HCT116 (cell line): Measurements from ENCODE around the gene EEFSEC. TPM values are rescaled to one million over a fixed set of nuclear protein-coding genes. Genes with fewer than 3 reads are reported as not detected.

ENCODE experiments used
- ATAC-seq: fragments of 200-7000 bp; cut with Tn5 transposase; 2 replicates; pipeline ENCODE4 v1.9.1; 2020; ENCODE audit warnings: mild to moderate bottlenecking, moderate library complexity
- BruUV-seq: library from RNA; stranded (reverse); fragments of 400-500 nt; replicated peaks from 2 replicates; lab custom pipeline; 2021; lab: Mats Ljungman, UMichigan
- CTCF ChIA-PET: fragments of 300-600 bp; sonication (Branson Sonifier 250); formaldehyde crosslinking; loops from one replicate; lab custom pipeline; 2021; ENCODE audit warnings: antibody characterized with exemption; lab: Charles Lee
- POLR2A ChIA-PET: fragments of 300-600, 350-600 bp; sonication (Branson Sonifier 250); formaldehyde crosslinking; loops from one replicate; lab custom pipeline; 2021; ENCODE audit warnings: antibody characterized with exemption; lab: Charles Lee
- RAD21 ChIA-PET, 2 experiments: fragments of 300-600 bp; sonication (Branson Sonifier 250); formaldehyde crosslinking; loops; one replicate each; lab custom pipeline; 2023; ENCODE audit warnings: low total read pairs in 2 of 2; ENCODE audit not compliant: uncharacterized antibody in 2 of 2, unreplicated experiment in 2 of 2, low non-redundant PET in 1 of 2; lab: Charles Lee
- DNase-seq: peaks from one replicate; pipeline ENCODE4 v3.0.0-alpha.2; 2010; ENCODE audit warnings: low read depth, low spot score
- H2AFZ ChIP-seq: fragments of 200-600 bp; shearing (Covaris generic), sonication (generic); 2 replicates; pipeline ENCODE4 v1.6.1; 2017; ENCODE audit warnings: low read depth, mixed run types, mixed read lengths, antibody characterized with exemption, low read length; ENCODE audit not compliant: poor library complexity, severe bottlenecking
- H3K27ac ChIP-seq: 2 replicates; pipeline ENCODE4 v1.5.1; 2012; ENCODE audit warnings: low read depth, low read length
- H3K27me3 ChIP-seq: fragments of 200-600 bp; sonication (generic); 2 replicates; pipeline ENCODE4 v1.6.1; 2016; ENCODE audit warnings: mixed run types, low read length, mixed read lengths; ENCODE audit not compliant: insufficient read depth
- H3K36me3 ChIP-seq, 2 experiments: fragments of 200-500 bp in 1 of 2; fragments of 200-600 bp in 1 of 2; sonication (Bioruptor generic) in 1 of 2; sonication (generic) in 1 of 2; 2 replicates each; pipeline versions ENCODE4 v1.5.1 to v1.6.1; 2014 to 2016; ENCODE audit warnings: low read length in 2 of 2, inconsistent platforms in 1 of 2, mixed read lengths in 1 of 2, mixed run types in 1 of 2; ENCODE audit not compliant: insufficient read depth in 2 of 2, control insufficient read depth in 1 of 2
- H3K4me1 ChIP-seq, 2 experiments: fragments of 200-600 bp in 1 of 2; sonication (generic) in 1 of 2; 2 replicates each; pipeline versions ENCODE4 v1.5.1 to v1.6.1; 2012 to 2017; ENCODE audit warnings: low read length in 2 of 2, inconsistent platforms in 1 of 2, mild to moderate bottlenecking in 1 of 2, mixed read lengths in 1 of 2, mixed run types in 1 of 2, moderate library complexity in 1 of 2; ENCODE audit not compliant: insufficient read depth in 2 of 2, control insufficient read depth in 1 of 2
- H3K4me2 ChIP-seq: fragments of 200-600 bp; sonication (generic); 2 replicates; pipeline ENCODE4 v1.6.1; 2017; ENCODE audit warnings: mixed run types, low read length, mixed read lengths
- H3K4me3 ChIP-seq, 2 experiments: fragments of 200-600 bp in 1 of 2; sonication (generic) in 1 of 2; replicated peaks in 1 of 2; 2 replicates each; pipeline ENCODE4 v1.5.1; 2011 to 2016; ENCODE audit warnings: low read length in 2 of 2, control low read depth in 1 of 2, low read depth in 1 of 2, mild to moderate bottlenecking in 1 of 2, mixed read lengths in 1 of 2, mixed run types in 1 of 2
- H3K79me2 ChIP-seq: fragments of 200-600 bp; sonication (generic); 2 replicates; pipeline ENCODE4 v1.6.1; 2017; ENCODE audit warnings: mild to moderate bottlenecking, mixed run types, low read length, moderate library complexity, mixed read lengths; ENCODE audit not compliant: insufficient read depth
- H3K9ac ChIP-seq: fragments of 200-600 bp; sonication (generic); 2 replicates; pipeline ENCODE4 v1.6.1; 2016; ENCODE audit warnings: low read length, mixed read lengths
- H3K9me2 ChIP-seq: fragments of 200-600 bp; sonication (generic), shearing (Covaris generic); 2 replicates; pipeline ENCODE4 v1.6.1; 2017; ENCODE audit warnings: mixed run types, mild to moderate bottlenecking, moderate library complexity; ENCODE audit not compliant: insufficient read depth
- H3K9me3 ChIP-seq, 2 experiments: fragments of 200-500 bp in 1 of 2; fragments of 200-600 bp in 1 of 2; sonication (Bioruptor generic) in 1 of 2; sonication (generic) in 1 of 2; 2 replicates each; pipeline ENCODE4 v1.6.1; 2014 to 2017; ENCODE audit warnings: low read length in 2 of 2, mixed read lengths in 2 of 2, inconsistent platforms in 1 of 2, low read depth in 1 of 2, mild to moderate bottlenecking in 1 of 2, mixed run types in 1 of 2, moderate library complexity in 1 of 2; ENCODE audit not compliant: control insufficient read depth in 1 of 2, insufficient read depth in 1 of 2
- H4K20me1 ChIP-seq: fragments of 200-600 bp; sonication (generic), shearing (Covaris generic); 2 replicates; pipeline ENCODE4 v1.6.1; 2017; ENCODE audit warnings: mixed run types, mild to moderate bottlenecking, moderate library complexity; ENCODE audit not compliant: insufficient read depth
- CTCF ChIP-seq, 3 experiments: fragments of 200-600 bp in 1 of 3; sonication (generic) in 1 of 3; IDR thresholded peaks in 2 of 3; conservative IDR thresholded peaks in 1 of 3; 2 replicates each; pipeline ENCODE4 v1.5.1; 2012 to 2017; ENCODE audit warnings: low read depth in 2 of 3, low read length in 2 of 3, antibody characterized with exemption in 1 of 3, borderline replicate concordance in 1 of 3, control low read depth in 1 of 3, mild to moderate bottlenecking in 1 of 3, mixed read lengths in 1 of 3, mixed run types in 1 of 3, moderate library complexity in 1 of 3; ENCODE audit not compliant: insufficient read depth in 1 of 3
- TCF7L2 ChIP-seq: IDR thresholded peaks from 2 replicates; pipeline ENCODE4 v1.7.0; 2011; ENCODE audit warnings: borderline replicate concordance, inconsistent platforms; ENCODE audit not compliant: insufficient read depth, insufficient read length; ENCODE audit errors: extremely low read depth
- ZFX ChIP-seq: fragments of 450-650 bp; IDR thresholded peaks from 2 replicates; pipeline ENCODE4 v1.6.1; 2017
- intact Hi-C: fragments of 100-400 bp; cut with micrococcal nuclease; formaldehyde crosslinking; loops from 2 replicates; pipeline ENCODE4 v1.10.0; 2022
- total RNA-seq: library from RNA; stranded (reverse); gene quantifications from one replicate; pipeline ENCODE4 v1.2.1, GENCODE V29; 2021; ENCODE audit not compliant: unreplicated experiment

Gene EEFSEC
- total RNA-seq, 1 experiment from 2014 or later: 16.1 TPM

DNA sequence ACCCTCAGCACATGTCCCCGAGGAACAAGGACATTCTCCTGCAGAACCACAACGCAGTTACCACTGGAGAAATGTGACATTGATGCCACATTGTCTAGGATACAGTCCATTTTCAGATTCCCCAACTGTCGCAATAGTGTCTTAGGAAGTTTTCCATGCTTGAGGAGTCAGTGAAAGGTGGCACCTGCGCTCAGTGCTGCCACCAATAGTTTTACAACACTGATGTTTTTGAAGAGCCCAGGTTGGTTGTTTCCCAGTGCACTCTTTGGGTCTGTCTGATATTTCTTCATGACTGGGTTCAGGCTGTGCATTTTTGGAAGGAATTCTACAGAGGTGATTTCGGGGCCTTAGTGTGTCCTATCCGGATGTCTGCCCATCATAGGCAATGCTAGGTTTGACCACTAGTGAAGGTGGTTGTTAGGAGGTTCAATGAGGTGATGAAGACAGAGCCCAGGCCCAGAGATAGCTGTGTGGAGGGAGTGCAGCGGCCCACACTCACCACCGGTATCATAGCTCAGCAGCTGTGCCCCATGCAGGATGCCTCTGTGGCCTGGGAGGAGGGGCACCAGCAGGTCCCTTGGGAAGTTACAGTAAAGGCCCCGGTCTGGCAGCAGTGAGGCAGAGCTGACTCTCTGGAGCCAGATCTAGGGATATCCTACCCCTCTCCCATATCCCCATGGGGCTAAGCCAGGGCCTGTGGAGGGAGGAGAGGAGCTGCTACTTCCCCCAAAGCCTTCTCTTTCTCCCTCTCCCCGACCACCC, 216.8 kb downstream of the EEFSEC start:
- no peak overlapping the region for H3K4me2 ChIP-seq
- no peak overlapping the region for H3K4me3 ChIP-seq
- H2AFZ ChIP-seq: no peak overlapping the region
- H3K4me1 ChIP-seq: peaks cover 3 to 9% of the 10 kb centered on the region in 2 experiments; a peak in 2 of 4 replicates
- ATAC-seq: peak; percentile 62
- CTCF ChIA-PET: interaction anchor here (1.0 kb wide), 1 partner anchor 23 kb away, joined by 4 read pairs; no protein-coding TSS in a partner anchor
- H3K27me3 ChIP-seq: no peaks in the 10 kb centered on the region
- DNase-seq: no peak
- H3K9ac ChIP-seq: no peak overlapping the region
- H4K20me1 ChIP-seq: no peaks in the 10 kb centered on the region
- RAD21 ChIA-PET: no interaction called here
- no peaks in the 10 kb centered on the region for H3K36me3 ChIP-seq
- no peak overlapping the region for H3K27ac ChIP-seq
- POLR2A ChIA-PET: no interaction called here
- H3K9me3 ChIP-seq: no peaks in the 10 kb centered on the region
- no peaks in the 10 kb centered on the region for H3K79me2 ChIP-seq
- TF ChIP-seq ZFX (no peak), CTCF (IDR thresholded peaks at IDR 0.05 in 2 of 3, conservative IDR thresholded peaks at IDR 0.05 in 1 of 3; ENCODE audit: borderline replicate concordance in 1 of 3, insufficient read depth in 1 of 3, low read depth in 2 of 3, low read length in 2 of 3) (peak in 2 of 3 experiments; percentile 22 to 24; a peak in 2 of 6 replicates)
- no TSS peak for BruUV-seq
- no peaks in the 10 kb centered on the region for H3K9me2 ChIP-seq
- intact Hi-C loops: no loop called here

- Histone ChIP-seq H3K36me3 (no peaks in the 10 kb centered on the region), H3K27me3 (no peaks in the 10 kb centered on the region), H3K9me3 (no peaks in the 10 kb centered on the region), H3K27ac (no peak overlapping the region), H3K9me2 (no peaks in the 10 kb centered on the region), H3K4me1 (peaks cover 3 to 8% of the 10 kb centered on the region in 2 experiments; a peak in 2 of 4 replicates), H3K9ac (no peak overlapping the region), H3K4me2 (no peak overlapping the region), H3K79me2 (no peaks in the 10 kb centered on the region), H4K20me1 (no peaks in the 10 kb centered on the region), H2AFZ (no peak overlapping the region), H3K4me3 (no peak overlapping the region)
- BruUV-seq: no TSS peak
- ATAC-seq (no peak), DNase-seq (no peak)
- intact Hi-C loops: no loop called here
- POLR2A ChIA-PET: no interaction called here
- RAD21 ChIA-PET: no interaction called here
- CTCF ChIA-PET: no interaction called here
- no peak for TF ChIP-seq TCF7L2
Observed at GRCh38 chr3:128372281-128372680, 219.0 kb downstream of the EEFSEC start.
